H54 (cell line): ENCODE measurements around the gene SYN1.
"Not testable (repeated sequence)": the region's sequence is repeated elsewhere in the genome, so short reads cannot be mapped to it uniquely, and the experiment has no call there.

Experiments used
- DNase-seq: peaks from one replicate; pipeline ENCODE4 v3.0.0; 2011; ENCODE audit warnings: low spot score, mixed read lengths; ENCODE audit not compliant: insufficient read length
- FAIRE-seq: peaks from 3 replicates; lab custom pipeline; 2011; peaks lifted over from hg19 to GRCh38; lab: Jason Lieb, UNC
- POLR2A ChIP-seq: IDR thresholded peaks from 2 replicates; pipeline ENCODE4 v1.6.1; 2011; ENCODE audit warnings: low read depth, mild to moderate bottlenecking, low read length

The SYN1 gene

GRCh38 chrX:47625365-47625764 lies 5.7 kb upstream of the SYN1 start:
- DNase-seq (no peak), FAIRE-seq (no peak)
- TF ChIP-seq POLR2A = no peak

DNA sequence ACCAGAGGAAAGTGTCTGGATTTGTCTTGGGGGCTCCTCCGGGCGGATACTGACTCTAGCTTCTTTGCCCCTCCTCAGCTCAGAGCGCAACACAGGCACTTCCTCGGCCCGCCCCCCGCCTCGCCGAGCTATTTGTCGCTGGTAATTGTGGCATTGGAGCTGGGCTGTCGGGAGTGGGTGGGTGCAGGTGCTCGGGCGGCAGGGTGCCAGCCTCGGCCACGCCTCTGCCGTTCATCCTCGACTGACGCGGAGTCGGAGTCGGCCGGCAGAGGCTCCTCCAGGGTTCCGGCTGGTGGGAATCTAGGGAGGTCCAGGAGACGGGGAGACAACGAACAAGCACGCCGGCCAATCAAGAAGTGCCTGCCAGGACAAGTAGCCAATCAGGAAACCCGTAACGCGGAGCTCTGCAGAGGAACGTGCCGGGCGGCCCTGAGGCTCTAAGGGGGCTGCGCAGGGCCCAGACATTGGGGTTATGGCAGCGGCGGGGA lies 3.9 kb upstream of the SYN1 start:
- no peak for DNase-seq
- no peak for FAIRE-seq
- no peak for TF ChIP-seq POLR2A

GRCh38 chrX:47621851-47622250 lies 2.2 kb upstream of the SYN1 start:
- TF ChIP-seq POLR2A = no peak
- FAIRE-seq = no peak

GRCh38 chrX:47620303-47620685 lies 637 bp upstream of the SYN1 start:
- no peak for TF ChIP-seq POLR2A
- no peak for DNase-seq
- FAIRE-seq = no peak

More at GRCh38 chrX:47621851-47622250, 2.2 kb upstream of the SYN1 start:
- no peak for DNase-seq

- TF ChIP-seq POLR2A = no peak
- FAIRE-seq (no peak), DNase-seq (no peak)
These were observed 653 bp downstream of the SYN1 start for GRCh38 chrX:47618923-47619485.

DNA sequence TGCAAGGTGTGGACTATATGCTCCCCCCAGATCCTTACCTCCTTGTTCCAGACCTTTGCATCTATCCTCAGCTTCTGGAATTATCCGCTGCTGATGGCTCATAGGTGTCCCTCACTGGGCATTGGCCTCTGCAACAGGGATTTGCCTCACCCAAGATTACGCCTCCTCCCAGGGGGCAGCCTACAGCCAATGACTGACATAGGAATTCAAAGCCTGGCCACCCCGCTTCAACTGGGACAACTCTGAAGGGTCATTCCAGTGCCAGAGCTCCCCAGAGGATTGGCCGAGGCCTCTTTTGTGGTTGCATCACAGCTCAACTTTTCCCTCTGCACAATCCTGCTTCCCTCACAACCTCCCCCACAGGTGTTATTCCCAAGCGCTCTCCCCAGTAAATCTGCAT lies 5.0 kb downstream of the SYN1 start:
- no peak for TF ChIP-seq POLR2A
- no peak for DNase-seq
- no peak for FAIRE-seq

DNA sequence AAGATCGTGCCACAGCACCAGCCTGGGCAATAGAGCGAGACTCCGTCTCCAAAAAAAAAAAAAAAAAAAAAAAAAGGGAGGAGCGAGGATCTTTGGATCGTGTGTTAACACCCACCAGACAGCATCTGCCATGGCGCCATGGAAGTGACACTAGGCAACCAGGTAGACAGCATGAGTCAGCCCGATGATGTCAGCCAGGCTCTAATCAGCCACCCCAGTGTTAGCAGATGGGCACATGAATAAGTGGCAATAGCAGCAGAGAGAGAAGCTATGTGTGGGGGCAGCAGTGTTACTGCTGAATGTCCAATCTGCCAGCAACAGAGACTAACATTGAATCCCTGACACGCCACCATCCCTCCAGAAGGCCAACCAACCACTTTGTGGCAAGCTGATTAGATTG lies 6.6 kb downstream of the SYN1 start:
- DNase-seq (no peak), FAIRE-seq (no peak)
- no peak for TF ChIP-seq POLR2A

DNA sequence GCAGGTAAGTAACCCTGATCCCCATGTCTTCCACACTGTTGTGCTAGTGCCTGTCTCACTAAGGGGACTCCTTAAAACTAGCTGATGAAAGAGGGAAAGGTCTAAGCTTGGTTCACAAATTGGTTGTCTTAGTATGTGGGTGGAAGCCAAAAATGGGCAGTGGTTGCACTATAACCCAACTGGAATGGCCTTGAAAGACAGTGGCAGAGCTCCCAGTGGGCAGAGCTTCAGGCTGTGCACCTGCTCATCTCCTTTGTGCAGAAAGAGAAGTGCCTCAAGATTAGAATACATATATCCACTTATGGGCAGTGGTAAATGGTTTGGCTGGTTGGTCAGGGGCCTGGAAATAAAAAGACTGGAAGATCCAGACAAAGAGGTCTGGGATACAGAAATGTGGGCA lies 7.2 kb downstream of the SYN1 start:
- no peak for FAIRE-seq
- no peak for TF ChIP-seq POLR2A

DNA sequence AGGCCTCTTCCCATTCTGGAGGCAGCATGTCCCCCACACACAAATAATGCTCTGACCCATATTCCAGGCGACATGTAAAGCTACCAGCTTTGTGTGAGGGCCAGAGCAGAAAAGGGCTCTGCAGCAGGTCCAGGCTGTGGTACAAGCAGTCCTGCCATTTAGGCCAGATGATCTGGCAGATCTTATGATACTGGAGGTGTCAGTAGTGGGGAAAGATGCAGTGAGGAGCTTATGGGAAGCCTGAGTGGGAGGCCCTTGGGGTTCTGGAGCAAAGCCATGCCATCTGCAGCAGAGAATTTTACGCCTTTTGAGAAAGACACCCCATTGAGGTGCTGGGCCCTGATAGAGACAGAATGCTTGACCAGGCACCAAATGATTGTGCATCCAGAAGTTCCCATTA lies 7.7 kb downstream of the SYN1 start:
- FAIRE-seq = no peak

More for the DNA sequence above, 7.2 kb downstream of the SYN1 start:
- no peak for DNase-seq

DNA sequence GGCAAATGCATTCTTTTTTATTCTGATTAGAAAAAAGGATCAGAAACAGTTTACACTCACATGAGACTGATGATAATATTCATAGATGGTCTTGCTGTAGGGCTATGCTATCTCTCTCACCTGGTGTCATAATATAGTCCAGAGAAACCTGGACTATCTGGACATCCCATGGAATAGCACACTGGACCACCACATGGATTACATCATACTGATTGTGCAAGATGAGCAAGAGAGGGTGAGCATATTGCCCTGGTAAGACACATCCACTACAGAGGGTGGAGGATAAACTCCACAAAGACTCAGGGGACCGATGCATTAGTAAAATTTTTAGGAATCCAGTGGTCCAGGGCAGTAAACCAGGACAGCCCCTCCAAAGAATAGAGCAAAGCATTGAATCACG lies 8.2 kb downstream of the SYN1 start:
- no peak for FAIRE-seq
- TF ChIP-seq POLR2A = no peak

More for the DNA sequence above, 7.7 kb downstream of the SYN1 start:
- no peak for TF ChIP-seq POLR2A
- no peak for DNase-seq

DNA sequence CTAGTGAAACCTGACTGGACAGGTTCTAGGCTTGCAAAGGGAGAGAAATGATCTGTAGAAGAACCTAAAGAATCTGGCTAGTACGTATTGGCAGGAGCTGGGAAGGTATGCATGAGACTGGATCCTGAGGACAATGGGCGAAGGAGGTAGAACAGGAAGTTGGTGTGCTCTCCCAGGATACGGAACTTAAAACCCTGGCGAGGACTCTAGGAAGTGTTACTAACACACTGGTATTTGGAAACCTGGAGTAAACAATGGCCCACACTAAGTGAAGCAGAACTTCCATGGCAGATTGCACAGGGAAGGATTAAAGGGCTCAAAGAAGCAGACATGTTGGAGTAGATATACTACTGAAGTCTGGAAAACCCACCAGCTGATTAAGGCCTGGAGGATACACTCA lies 9.1 kb downstream of the SYN1 start:
- no peak for TF ChIP-seq POLR2A
- FAIRE-seq = no peak
- DNase-seq = no peak

More for the DNA sequence above, 8.2 kb downstream of the SYN1 start:
- DNase-seq = no peak

- no peak for TF ChIP-seq POLR2A
- FAIRE-seq (no peak), DNase-seq (no peak)
These were observed 11.4 kb downstream of the SYN1 start for GRCh38 chrX:47608130-47608810.

GRCh38 chrX:47607091-47607490 lies 12.6 kb downstream of the SYN1 start:
- no peak for FAIRE-seq
- no peak for TF ChIP-seq POLR2A
- no peak for DNase-seq

- no peak for TF ChIP-seq POLR2A
- no peak for FAIRE-seq
- no peak for DNase-seq
These were observed 14.6 kb downstream of the SYN1 start for GRCh38 chrX:47605024-47605423.

GRCh38 chrX:47603125-47603524 lies 16.5 kb downstream of the SYN1 start:
- FAIRE-seq, DNase-seq: not testable (repeated sequence)
